Activated naive CD4-positive, alpha-beta T cell treated with anti-CD3 and anti-CD28 coated beads, Interleukin-2, amount 50 U/mL, for 16 hours (primary cell): ENCODE measurements around the gene TK1.
"Not testable (repeated sequence)": the region's sequence is repeated elsewhere in the genome, so short reads cannot be mapped to it uniquely, and the experiment has no call there.

Experiments used
- DNase-seq: peaks from one replicate; pipeline ENCODE4 v3.0.0-alpha.2; 2020

Gene TK1, protein sequence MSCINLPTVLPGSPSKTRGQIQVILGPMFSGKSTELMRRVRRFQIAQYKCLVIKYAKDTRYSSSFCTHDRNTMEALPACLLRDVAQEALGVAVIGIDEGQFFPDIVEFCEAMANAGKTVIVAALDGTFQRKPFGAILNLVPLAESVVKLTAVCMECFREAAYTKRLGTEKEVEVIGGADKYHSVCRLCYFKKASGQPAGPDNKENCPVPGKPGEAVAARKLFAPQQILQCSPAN

DNA sequence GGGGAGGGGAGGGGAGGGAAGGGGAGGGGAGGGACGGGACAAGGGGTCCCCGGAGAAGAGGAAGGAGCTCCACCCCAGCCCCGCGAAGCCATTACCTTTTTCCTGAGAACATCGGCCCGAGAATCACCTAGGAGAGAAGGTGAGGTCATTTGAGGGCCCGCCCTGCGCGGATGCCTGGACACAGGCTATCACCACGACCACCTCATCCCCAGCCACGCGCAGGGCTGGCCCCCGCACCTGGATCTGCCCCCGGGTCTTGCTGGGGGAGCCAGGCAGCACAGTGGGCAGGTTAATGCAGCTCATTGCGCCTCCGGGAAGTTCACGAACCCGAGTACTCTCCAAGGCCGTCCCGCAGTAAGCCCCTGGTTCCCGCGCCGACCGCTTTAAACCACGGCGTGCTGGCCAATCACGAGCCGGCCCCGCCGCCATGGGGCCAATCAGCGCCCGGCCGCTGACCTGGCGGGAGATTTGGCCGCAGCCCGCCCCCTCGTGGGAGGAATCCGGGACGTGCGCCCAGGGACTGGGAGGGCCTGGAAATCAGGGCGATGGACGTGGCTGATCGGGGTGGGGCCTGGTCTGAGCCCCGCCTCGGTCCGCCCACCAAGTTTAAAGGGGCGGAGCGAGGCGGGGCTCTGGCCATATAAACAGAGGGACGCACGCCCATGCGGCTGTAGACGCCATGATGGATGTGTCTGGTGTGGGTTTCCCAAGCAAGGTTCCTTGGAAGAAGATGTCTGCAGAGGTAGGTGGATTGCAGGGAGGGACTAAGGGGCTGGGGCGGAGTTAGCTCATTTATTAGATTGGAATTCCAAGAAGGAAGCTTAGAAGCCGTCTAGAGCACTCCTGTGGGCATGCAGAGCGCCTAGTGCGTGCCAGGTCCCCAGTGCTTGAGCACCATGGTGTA lies at the start of gene TK1, which contains the start of gene AFMID:
Gene TK1 (minus strand): TSS at position 361 of the 904 bp plus-strand sequence. CDS start 58 bp downstream, at position 303.
Gene AFMID (plus strand): TSS at position 671 of the 904 bp plus-strand sequence. CDS start 9 bp downstream, at position 680.
- DNase-seq = peak; percentile 77

DNA sequence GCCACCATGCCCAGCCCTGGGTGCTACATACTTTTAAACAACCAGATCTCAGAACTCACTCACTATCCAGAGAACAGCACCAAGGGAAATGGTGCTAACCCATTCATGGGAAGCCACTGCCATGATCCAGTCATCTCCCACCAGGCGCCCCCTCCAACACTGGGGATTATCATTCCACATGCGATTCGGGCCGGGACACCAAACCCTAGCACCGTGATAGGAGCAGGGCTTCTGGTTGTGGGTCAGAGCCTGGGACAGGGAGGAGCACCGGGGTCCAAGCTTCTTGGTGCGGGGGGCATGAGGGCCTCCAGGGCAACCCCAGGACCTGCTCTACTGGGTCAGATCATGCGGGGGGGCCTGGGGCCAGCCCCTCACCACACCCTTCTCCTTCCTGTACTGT lies 49.0 kb upstream of the TK1 start:
- DNase-seq = no peak

DNA sequence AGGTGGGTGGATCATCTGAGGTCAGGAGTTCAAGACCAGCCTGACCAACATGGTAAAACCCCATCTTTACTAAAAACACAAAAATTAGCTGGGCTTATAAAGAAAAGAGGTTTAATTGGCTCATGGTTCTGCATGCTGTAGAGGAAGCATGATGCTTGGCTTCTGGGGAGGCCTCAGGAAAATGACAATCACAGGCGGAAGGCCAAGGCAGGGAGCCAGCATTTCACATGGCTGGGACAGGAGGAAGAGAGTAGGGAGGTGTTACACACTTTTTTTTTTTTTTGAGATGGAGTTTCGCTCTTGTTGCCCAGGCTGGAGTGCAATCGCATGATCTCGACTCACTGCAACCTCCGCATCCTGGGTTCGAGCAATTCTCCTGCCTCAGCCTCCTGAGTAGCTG lies 48.2 kb upstream of the TK1 start:
- DNase-seq = not testable (repeated sequence)

DNA sequence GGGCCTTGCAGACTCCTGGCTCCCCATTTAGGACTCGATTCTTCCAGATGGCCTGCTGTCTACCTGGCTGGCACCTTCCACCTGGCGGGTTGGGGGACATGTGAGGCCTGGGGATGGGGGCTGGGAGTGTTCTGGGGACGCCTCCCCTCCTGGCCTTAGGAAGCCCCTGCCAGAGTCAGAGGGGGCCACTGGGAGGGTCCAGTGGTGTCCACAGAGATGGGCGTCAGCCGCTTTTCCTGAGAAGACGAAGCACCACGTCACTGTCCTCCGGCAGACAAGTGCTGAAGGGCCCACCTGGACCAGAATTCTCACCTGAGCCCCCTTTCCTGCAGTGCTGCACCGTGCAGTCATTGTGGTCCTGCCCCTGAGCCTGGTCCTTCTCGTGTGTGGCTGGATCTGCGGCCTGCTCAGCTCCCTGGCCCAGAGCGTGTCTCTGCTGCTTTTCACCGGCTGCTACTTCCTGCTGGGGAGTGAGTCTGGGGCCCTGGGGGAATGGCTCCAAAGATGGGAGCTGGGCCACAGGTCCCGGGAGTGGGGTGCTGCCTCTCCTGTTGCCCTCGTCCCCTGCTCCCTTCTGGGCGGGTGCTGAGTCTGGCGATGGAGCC lies 47.5 kb upstream of the TK1 start:
- DNase-seq = no peak

DNA sequence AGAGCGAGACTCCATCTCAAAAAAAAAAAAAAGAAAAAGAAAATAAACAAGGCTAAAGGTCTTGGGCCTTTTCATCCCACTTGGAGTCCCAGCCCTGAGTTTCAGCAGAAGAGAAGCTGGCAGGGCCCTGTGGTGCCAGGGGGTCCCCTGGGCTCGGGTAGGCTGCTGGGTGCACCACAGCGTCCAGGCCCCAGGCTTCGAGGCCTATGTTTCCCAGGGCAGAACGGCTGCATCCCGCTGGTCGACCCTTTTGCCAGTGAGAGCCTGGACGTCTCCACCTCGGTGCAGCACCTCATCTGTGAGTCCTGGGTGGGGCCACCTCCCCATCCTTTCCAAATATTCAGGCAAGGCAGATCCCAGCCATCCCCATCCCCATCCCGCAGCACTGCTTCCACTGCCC lies 46.8 kb upstream of the TK1 start:
- DNase-seq = no peak

DNA sequence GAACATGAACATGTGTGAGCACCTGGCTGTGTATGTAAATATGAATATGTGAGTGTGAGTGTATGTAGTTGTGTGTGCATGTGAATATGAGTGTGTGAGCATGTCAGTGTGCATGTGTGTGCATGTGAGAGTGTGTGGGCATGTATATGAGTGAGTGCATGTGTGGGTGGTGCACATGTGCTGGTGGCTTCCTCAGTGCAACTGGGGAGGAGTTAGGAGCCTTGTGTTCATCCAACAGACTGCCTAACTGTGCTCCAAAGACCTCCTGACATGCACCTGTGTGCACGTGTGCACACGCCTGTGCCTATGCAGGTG lies 46.0 kb upstream of the TK1 start:
- DNase-seq = no peak

DNA sequence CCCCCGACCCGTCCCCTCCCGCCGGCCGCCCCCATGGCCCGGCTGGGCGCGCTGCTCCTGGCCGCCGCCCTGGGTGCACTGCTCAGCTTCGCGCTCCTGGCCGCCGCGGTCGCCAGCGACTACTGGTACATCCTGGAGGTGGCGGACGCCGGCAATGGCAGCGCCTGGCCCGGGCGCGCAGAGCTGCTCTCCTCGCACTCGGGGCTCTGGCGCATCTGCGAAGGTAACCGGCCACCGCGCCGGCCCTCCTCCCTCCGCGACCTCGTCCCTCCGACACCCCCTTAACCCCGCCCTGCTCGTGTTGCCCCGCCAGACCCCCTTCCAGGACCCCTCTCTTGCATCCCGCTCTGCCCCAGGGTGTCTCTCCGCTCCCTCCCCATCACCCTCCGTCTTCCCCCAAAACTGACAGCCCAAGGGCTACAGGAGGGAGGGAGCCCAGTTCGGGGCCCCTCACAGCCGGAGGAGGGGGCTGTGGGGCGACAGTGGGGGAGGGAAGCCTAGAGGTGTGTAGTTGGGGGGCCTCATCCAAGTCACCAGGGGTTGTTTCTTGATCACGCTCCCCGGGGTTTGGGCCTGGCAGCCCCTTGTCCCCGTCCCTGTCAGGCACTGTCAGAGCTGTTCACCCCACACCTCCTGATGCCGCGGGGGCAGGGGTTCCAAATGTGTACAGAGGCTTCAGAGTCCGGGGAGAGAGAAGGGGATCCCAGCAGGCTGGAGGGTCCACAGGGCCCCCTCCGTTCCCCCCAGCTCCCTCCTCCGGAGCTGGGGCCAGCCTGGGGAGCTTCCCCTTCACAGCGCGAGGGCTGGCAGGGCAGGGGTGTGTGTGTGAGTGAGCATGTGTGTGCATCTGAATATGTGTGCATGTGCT lies 45.4 kb upstream of the TK1 start:
- DNase-seq = peak; percentile 43

DNA sequence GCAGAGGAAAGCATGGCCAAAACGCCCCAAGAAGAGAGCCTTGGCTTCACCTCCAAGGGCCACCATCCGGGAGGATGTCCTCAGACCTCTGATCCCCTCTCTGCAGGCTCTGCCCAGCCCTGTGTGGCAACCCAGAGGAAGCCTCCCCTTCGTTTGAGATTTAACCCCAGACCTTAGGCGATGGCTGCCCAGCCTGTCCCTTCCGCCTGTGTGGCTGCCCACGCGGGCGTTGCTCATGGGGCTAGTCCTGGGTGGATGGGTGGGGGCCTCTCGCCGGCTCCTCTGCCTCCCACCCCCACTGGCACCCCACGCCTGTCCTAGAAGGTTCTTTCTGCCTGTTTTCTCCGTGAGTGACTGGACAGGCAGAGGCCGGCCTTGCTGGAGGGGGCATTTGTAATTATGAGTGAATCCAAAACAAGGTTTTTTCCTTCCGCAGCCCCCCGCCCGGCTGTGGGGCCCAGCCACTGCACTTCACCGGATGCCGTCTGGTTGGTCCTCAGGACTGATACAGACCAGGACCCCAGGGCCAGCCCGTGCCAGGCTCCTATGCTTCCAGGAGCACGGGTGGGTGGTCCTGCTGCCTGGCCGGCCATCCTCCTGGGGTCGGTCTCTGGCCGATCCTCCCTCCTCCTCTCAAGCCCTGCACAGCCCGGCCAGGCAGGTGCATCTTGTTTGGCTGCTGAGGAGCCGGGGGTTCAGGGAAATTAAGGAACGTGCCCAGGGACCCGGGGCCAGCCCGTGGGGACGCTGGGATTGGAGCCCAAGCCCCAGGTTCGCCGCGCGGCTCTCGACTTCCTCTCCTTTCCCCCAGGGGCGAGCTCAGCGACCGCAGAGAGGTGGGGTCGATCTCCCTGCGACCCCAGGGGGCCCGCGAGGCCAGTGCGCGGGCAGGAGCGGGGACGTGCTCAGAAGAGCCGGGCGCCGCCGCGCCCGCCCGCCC lies 44.4 kb upstream of the TK1 start, which contains the start of gene TMEM235:
Gene TMEM235 (plus strand): TSS at position 636 of the 940 bp plus-strand sequence. CDS start 393 bp downstream, outside the sequence.
- no peak for DNase-seq

DNA sequence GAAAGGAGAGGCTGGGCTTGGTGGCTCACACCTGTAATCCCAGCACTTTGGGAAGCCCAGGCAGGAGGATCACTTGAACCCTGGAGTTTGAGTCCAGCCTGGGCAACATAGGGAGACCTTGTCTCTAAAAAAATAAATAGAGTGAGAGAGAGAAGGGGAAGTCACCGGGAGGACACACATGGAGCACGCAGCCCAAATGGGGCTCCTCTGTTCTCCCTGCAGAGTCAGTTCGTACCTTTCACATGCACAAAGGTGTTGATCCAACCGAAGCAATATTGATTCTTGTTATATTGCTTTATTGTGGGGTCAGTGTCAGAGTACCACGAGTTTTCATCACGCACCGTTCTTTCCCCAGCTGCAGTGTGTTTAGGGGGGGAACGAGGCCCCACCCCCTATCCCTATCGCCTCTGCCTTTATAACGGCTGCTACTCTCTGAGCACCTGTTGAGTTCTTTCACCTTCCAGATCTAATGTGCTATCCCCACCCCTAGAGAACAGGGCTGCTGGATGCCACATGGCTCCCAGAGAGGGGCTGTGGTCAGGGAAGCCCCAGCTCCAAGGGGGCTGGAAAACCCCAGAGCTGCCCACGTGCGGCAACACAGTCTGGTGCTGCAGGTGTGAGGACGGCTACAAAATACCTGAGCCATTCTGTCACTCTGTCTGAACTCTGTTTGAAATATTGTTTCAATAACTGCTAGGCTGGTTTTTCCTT lies 43.6 kb upstream of the TK1 start:
- DNase-seq = no peak

DNA sequence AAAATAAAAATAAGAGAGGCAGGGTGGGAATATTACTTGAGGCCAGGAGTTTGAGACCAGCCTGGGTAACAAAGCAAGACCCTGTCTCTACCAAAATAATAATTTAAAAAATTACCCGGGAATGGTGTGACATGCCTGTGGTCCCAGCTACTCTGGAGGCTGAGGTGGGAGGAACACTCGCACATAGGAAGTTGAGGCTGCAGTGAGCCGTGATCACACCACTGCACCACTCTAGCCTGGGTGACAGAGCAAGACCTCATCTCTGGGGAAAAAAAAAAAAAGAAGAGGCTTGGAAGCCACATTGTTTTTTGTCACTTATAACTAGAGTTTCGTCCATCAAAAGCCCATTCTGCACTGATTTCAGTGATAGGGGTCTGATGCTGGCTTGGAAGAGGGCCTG lies 41.3 kb upstream of the TK1 start:
- DNase-seq = no peak

DNA sequence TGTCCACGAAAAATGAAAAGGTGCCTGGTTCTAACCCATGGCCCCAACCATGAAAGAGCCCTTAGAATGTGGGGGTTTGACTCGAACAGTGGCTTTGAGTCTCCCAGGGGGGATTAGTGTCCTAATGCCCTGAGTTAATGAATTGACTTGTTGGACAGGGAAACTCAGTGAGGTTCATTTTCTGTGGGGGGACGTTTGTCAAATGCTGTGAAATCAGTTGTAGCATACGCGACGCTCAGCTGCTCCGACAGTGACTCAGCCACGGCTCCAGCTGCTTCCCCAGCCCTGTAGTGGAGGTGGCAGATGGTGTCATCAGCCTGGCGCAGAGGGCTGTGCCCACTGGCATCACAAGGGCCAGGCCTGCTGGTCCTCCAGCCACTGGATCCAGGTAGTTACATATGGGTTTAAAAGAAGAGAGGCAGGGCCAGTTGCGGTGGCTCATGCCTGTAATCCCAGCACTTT lies 40.6 kb upstream of the TK1 start:
- no peak for DNase-seq

DNA sequence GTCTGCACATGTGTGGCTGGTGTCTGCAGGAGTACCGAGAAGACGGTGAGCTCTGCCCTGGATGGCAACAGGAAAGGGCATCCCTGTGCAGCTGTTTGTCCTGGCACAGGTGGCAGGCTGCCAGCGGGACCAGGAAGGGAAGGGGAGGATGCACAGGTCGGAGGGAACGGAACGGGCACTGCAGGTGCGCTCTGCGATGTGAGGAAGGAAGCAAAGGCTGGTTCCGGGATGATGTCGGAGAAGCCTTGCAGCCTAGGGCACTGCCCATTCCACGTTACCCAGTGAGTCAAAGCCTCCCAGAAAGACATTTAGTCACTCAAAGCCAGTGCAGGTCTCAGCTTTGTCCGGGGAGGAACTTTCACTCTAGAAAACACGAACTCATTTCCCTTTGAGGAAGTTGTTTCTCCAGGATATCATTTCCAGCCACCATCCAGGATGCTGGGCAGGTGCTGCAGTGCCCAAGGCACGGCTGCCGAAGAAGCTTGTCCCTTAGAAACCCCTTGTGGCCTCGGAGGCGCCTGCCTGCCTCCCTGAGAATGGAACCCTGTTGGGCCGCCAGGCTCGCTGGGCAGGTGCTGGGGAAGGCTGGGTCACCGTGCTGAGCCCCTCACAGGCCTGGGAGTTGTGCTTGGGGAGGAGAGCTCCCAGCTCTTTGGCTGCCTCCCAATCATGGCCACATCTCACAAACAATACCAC lies 40.1 kb upstream of the TK1 start:
- no peak for DNase-seq

DNA sequence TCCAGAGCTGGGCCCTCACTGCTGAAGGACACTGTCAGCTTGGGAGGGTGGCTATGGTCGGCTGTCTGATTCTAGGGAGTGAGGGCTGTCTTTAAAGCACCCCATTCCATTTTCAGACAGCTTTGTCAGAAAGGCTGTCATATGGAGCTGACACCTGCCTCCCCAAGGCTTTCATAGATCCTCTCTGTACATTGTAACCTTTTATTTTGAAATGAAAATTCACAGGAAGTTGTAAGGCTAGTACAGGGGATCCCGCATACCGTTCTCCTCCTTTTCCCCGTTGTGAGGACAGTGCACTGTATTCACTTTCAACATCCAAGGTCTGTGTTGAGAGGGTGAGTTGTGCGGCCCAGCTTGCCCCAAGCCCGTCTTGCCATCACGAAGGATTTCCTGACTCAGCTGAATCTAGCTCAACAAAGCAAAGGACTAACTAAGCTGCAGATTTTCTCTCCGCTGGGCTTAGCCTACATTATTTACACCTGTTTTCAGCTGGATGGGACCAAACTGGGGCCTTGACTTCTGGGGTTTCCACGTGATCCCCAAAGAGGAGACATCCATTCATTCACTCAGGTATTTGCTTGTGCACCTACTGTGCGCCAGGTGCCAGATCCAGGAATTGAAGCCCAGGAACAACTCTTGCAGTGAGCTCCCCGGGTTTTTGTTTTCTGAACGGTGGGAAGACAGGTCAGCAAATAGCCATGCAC lies 39.4 kb upstream of the TK1 start:
- no peak for DNase-seq

DNA sequence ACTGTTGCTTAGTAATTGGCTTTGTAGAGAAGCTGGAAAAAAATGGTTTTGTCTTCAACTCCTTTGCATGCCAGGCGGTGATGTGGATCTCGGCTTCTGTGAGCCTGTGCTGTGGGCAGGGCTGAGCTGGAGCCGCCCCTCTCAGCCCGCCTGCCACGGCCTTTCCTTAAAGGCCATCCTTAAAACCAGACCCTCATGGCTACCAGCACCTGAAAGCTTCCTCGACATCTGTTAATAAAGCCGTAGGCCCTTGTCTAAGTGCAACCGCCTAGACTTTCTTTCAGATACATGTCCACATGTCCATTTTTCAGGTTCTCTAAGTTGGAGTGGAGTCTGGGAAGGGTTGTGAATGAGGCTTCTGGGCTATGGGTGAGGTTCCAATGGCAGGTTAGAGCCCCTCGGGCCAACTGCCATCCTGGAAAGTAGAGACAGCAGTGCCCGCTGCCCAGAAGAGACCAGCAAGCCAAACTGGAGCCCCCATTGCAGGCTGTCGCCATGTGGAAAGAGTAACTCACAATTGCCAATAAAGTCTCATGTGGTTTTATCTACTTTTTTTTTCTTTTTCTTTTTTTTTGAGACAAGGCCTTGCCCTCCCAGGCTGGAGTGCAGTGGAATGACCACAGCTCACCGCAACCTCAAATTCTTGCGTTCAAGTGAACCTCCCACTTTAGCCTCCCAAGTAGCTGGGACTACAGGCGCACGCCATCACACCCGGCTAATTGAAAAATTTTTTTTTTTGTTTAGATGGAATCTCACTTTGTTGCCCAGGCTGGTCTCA lies 38.4 kb upstream of the TK1 start:
- no peak for DNase-seq

DNA sequence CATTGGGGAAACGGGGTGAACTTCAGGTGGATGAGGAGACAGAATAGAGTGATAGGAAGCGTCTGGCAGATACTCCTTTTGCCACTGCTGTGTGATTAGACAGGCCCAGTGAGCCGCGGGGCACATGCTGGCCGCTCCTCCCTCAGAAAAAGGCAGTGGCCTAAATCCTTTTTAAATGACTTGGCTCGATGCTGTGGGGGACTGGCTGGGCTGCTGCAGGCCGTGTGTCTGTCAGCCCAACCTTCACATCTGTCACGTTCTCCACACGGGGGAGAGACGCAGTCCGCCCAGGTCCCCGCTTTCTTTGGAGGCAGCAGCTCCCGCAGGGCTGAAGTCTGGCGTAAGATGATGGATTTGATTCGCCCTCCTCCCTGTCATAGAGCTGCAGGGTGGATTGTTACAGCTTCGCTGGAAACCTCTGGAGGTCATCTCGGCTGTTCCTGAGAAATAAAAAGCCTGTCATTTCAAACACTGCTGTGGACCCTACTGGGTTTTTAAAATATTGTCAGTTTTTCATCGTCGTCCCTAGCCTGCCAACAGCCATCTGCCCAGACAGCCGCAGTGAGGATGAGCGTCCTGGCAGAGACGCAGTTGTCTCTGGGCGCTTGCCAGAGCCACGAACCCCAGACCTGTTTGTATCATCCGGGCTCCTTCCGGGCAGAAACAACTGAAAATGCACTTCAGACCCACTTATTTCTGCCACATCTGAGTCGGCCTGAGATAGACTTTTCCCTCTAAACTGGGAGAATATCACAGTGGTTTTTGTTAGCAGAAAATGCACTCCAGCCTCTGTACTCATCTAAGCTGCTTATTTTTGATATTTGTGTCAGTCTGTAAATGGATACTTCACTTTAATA lies 37.6 kb upstream of the TK1 start:
- DNase-seq = no peak

DNA sequence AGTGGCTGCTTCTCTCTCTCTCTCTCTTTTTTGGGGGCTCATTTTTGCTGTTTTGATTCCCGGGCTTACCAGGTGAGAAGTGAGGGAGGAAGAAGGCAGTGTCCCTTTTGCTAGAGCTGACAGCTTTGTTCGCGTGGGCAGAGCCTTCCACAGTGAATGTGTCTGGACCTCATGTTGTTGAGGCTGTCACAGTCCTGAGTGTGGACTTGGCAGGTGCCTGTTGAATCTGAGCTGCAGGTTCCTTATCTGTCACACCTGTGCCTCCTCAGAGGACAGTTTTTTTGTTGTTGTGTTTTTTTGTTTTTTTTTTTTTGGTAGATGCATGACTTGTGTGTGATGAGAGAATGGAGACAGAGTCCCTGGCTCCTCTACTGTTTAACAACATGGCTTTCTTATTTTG lies 36.9 kb upstream of the TK1 start:
- DNase-seq = no peak

DNA sequence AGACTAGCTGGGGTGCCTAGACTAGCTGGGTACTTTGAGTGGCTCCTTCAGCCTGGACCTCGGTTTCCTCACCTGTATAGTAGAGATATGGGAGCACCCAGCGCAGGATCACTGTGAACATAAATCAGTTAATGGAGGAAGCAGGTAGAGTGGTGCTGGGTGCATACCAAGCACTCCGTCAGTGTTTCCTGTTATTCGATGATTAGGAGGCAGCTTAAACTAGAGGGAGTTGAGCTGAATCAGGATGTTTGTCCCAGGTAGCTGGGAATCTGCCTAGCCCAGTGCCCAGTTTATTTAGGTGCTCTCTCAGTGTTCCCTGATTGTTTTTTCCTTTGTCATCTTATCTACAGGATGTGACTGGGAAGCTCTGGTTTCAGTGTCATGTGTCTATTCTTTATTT lies 36.2 kb upstream of the TK1 start:
- DNase-seq = no peak
